Smooth muscle cell (in vitro differentiated cells): ENCODE measurements around the gene MYT1. TPM values are rescaled to one million over a fixed set of nuclear protein-coding genes. Genes with fewer than 3 reads are reported as not detected.

Experiments
- DNase-seq: peaks from one replicate; lab custom pipeline; 2025; ENCODE audit not compliant: unreplicated experiment; lab: John Stamatoyannopoulos, UW
- H2AFZ ChIP-seq: fragments of 200-600 bp; sonication (generic); 2 replicates; pipeline ENCODE4 v1.6.0; 2016; ENCODE audit warnings: antibody characterized with exemption, low read depth, mild to moderate bottlenecking
- H3F3A ChIP-seq: fragments of 200-600 bp; sonication (generic); 2 replicates; pipeline ENCODE4 v1.6.0; 2017; ENCODE audit warnings: antibody characterized with exemption, low read depth
- H3K27ac ChIP-seq: fragments of 200-600 bp; sonication (generic); 2 replicates; pipeline ENCODE4 v1.5.1; 2016; ENCODE audit warnings: low read depth, mild to moderate bottlenecking
- H3K27me3 ChIP-seq: fragments of 200-600 bp; sonication (generic); 2 replicates; pipeline ENCODE4 v1.6.1; 2016; ENCODE audit warnings: low read depth, mild to moderate bottlenecking
- H3K36me3 ChIP-seq: fragments of 200-600 bp; sonication (generic); 2 replicates; pipeline ENCODE4 v1.5.1; 2016; ENCODE audit warnings: low read depth
- H3K4me1 ChIP-seq: fragments of 200-600 bp; sonication (generic); 2 replicates; pipeline ENCODE4 v1.5.1; 2016; ENCODE audit warnings: low read depth
- H3K4me2 ChIP-seq: fragments of 200-600 bp; sonication (generic); 2 replicates; pipeline ENCODE4 v1.6.0; 2016; ENCODE audit warnings: mild to moderate bottlenecking
- H3K4me3 ChIP-seq: fragments of 200-600 bp; sonication (generic); 2 replicates; pipeline ENCODE4 v1.5.1; 2016; ENCODE audit warnings: mild to moderate bottlenecking
- H3K79me2 ChIP-seq: fragments of 200-600 bp; sonication (generic); 2 replicates; pipeline ENCODE4 v1.6.0; 2016; ENCODE audit warnings: low read depth, mild to moderate bottlenecking
- H3K9ac ChIP-seq: fragments of 200-600 bp; sonication (generic); 2 replicates; pipeline ENCODE4 v1.6.0; 2016; ENCODE audit warnings: low read depth
- H3K9me3 ChIP-seq: fragments of 200-600 bp; sonication (generic); replicated peaks from 2 replicates; pipeline ENCODE4 v1.5.1; 2016; ENCODE audit warnings: low read depth
- H4K20me1 ChIP-seq: fragments of 200-600 bp; sonication (generic); 2 replicates; pipeline ENCODE4 v1.6.0; 2016; ENCODE audit warnings: low read depth
- WGBS: methylation state at CpG from one replicate; pipeline ENCODE4 v1.1.7; 2016; ENCODE audit warnings: low lambda C conversion rate; 5-methylcytosine and 5-hydroxymethylcytosine counted together
- polyA plus RNA-seq: library from polyadenylated mRNA; unstranded; fragments of >200 nt; fragmentation: Nextera tagmentation; extraction: Ambion mirVana; gene quantifications from 2 replicates; pipeline ENCODE4 v1.2.1, GENCODE V29; 2016
- total RNA-seq: library from RNA; depleted of rRNA; stranded (reverse); fragments of >200 nt; gene quantifications from 2 replicates; pipeline ENCODE4 v1.2.3, GENCODE V29; 2014
- TF ChIP-seq, protein P1 (sequence below): fragments of 200-600 bp; sonication (generic); IDR thresholded peaks from 2 replicates; pipeline ENCODE4 v1.5.1; 2017; ENCODE audit warnings: borderline replicate concordance, mild to moderate bottlenecking, antibody characterized with exemption; ENCODE audit not compliant: insufficient read depth, poor library complexity, severe bottlenecking

The MYT1 gene
- total and polyA plus RNA-seq, 2 experiments from 2014 or later, result 0.09 TPM; not detected in 1

DNA sequence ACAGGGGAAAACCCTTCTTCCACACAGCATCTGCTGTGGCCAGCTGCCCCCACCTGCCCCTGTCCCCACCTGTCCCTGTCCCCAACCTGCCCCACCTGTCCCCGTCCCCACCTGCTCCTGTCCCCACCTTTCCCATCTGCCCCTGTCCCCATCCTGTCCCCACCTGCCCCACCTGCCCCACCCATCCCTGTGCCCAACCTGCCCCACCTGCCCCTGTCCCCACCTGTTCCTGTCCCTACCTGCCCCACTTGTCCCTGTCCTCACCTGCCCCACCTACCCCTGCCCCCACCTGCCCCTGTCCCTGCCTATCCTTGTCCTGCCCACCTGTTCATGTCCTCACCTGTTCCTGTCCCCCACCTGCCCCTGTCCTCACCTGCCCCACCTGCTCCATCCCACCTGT is 6.4 kb upstream of the MYT1 start:
- Histone ChIP-seq H3K9ac (no peak overlapping the region), H3F3A (no peaks in the 10 kb centered on the region), H3K4me3 (no peak overlapping the region), H3K4me1 (peaks cover 27% of the 10 kb centered on the region), H3K9me3 (no peaks in the 10 kb centered on the region), H3K27ac (no peak overlapping the region), H2AFZ (no peak overlapping the region), H4K20me1 (no peaks in the 10 kb centered on the region), H3K36me3 (no peaks in the 10 kb centered on the region), H3K4me2 (no peak overlapping the region), H3K79me2 (no peaks in the 10 kb centered on the region), H3K27me3 (peaks cover 32% of the 10 kb centered on the region)
- TF ChIP-seq, protein P1, sequence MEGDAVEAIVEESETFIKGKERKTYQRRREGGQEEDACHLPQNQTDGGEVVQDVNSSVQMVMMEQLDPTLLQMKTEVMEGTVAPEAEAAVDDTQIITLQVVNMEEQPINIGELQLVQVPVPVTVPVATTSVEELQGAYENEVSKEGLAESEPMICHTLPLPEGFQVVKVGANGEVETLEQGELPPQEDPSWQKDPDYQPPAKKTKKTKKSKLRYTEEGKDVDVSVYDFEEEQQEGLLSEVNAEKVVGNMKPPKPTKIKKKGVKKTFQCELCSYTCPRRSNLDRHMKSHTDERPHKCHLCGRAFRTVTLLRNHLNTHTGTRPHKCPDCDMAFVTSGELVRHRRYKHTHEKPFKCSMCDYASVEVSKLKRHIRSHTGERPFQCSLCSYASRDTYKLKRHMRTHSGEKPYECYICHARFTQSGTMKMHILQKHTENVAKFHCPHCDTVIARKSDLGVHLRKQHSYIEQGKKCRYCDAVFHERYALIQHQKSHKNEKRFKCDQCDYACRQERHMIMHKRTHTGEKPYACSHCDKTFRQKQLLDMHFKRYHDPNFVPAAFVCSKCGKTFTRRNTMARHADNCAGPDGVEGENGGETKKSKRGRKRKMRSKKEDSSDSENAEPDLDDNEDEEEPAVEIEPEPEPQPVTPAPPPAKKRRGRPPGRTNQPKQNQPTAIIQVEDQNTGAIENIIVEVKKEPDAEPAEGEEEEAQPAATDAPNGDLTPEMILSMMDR, result no peak
- no CpG with 5 or more reads among the region's 1 CpG for WGBS
- no peak for DNase-seq

DNA sequence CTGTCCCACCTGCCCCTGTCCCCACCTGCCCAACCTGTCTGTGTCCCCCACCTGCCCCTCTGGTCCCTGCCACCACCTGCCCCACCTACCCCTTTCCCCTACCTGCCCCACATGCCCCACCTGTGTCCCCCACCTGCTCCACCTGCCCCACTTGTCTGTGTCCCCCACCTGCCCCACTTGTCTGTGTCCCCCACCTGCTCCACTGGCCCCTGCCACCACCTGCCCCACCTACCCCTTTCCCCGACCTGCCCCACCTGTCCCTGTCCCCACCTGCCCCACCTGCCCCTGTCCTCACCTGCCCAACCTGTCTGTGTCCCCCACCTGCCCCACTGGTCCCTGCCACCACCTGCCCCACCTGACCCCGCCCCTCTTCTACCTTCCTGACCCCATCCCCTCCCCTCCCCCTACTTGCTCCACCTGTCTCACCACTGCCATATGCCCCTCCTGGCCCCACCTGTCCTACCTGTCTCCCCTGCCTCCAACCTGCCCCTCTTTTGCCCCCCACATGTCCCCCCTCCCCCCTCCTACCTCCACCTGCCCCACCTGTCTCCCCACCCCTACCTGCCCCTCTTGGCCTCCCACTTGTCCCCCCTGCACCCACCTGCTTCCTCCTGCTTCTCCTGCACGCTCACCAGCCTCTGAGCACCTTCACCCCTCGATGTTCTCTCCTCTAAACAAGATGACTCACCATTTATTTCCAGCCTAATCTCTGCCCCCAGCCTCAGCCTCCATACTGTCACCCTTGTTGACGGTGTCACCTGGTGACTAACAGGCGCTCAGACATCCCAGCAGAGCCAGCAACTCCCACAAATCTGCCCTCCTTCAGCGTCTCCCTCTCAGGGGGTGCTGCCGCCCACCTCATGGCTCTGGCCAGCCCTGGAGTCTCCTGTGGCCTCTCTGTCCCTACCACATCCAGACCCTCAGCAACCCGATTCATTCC is 5.6 kb upstream of the MYT1 start:
- H3K9ac ChIP-seq, result no peak overlapping the region
- H3K27me3 ChIP-seq, result peaks cover 40% of the 10 kb centered on the region
- no peaks in the 10 kb centered on the region for H3F3A ChIP-seq
- H3K36me3 ChIP-seq, result no peaks in the 10 kb centered on the region
- H2AFZ ChIP-seq, result no peak overlapping the region
- no peaks in the 10 kb centered on the region for H3K9me3 ChIP-seq
- no peaks in the 10 kb centered on the region for H3K79me2 ChIP-seq
- no peak overlapping the region for H3K27ac ChIP-seq
- no peak for DNase-seq
- 60% methylated on average over 8 of the region's 9 CpGs for WGBS
- H4K20me1 ChIP-seq, result no peaks in the 10 kb centered on the region
- H3K4me3 ChIP-seq, result no peak overlapping the region
- H3K4me2 ChIP-seq, result no peak overlapping the region
- TF ChIP-seq, protein P1, result no peak
- H3K4me1 ChIP-seq, result peaks cover 27% of the 10 kb centered on the region

DNA sequence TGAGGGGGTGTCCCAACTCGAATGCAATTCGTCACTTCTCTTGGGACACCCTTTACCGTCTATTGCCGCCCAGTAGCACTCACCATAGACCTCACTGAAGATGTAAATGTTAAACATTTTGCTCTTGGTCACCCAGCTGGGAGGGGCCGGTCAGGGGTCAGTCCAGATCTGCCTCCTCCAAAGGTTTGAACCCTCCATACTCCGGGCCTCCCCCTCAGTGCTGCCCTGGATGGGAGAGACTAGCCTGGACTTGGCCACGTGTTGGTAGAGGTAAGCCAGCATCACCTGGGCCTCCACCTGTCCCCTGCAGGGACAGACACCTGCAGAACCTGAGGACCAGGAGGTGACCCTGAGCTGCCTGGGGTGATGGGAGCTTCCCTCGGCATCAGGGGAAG is 5.0 kb upstream of the MYT1 start:
- no peaks in the 10 kb centered on the region for H3F3A ChIP-seq
- peaks cover 27% of the 10 kb centered on the region for H3K4me1 ChIP-seq
- no peak overlapping the region for H3K4me2 ChIP-seq
- H3K27ac ChIP-seq, result no peak overlapping the region
- H3K4me3 ChIP-seq, result no peak overlapping the region
- 87% methylated on average over 8 of the region's 8 CpGs for WGBS
- H2AFZ ChIP-seq, result no peak overlapping the region
- H3K9ac ChIP-seq, result no peak overlapping the region
- TF ChIP-seq, protein P1, result no peak
- no peaks in the 10 kb centered on the region for H3K79me2 ChIP-seq
- peaks cover 46% of the 10 kb centered on the region for H3K27me3 ChIP-seq
- no peak for DNase-seq
- H3K36me3 ChIP-seq, result no peaks in the 10 kb centered on the region
- no peaks in the 10 kb centered on the region for H3K9me3 ChIP-seq
- H4K20me1 ChIP-seq, result no peaks in the 10 kb centered on the region
